Measurements from ENCODE around the gene GABRB3. TPM values are rescaled to one million over a fixed set of nuclear protein-coding genes. Genes with fewer than 3 reads are reported as not detected.

GABRB3 gene
- total RNA-seq, 2 experiments from 2014 or later: not detected

- ChIA-PET CTCF (no interaction called here), POLR2A (no interaction called here)
Observed at GRCh38 chr15:26635614-26636013, 137.3 kb downstream of the GABRB3 start.

GRCh38 chr15:26635105-26635504, 137.8 kb downstream of the GABRB3 start:
- ChIA-PET POLR2A (no interaction called here), CTCF (no interaction called here)

- POLR2A ChIA-PET: no interaction called here
- CTCF ChIA-PET: no interaction called here
Observed at GRCh38 chr15:26634319-26634718, 138.5 kb downstream of the GABRB3 start.

- ChIA-PET POLR2A (no interaction called here), CTCF (no interaction called here)
Observed at GRCh38 chr15:26632500-26632899, 140.4 kb downstream of the GABRB3 start.

- CTCF ChIA-PET: no interaction called here
- POLR2A ChIA-PET: no interaction called here
Observed at GRCh38 chr15:26631894-26632293, 141.0 kb downstream of the GABRB3 start.

- ChIA-PET POLR2A (no interaction called here), CTCF (no interaction called here)
Observed at GRCh38 chr15:26630857-26631256, 142.0 kb downstream of the GABRB3 start.

- ChIA-PET CTCF (no interaction called here), POLR2A (no interaction called here)
Observed at GRCh38 chr15:26628879-26629529, 143.9 kb downstream of the GABRB3 start.

GRCh38 chr15:26628071-26628470, 144.8 kb downstream of the GABRB3 start:
- POLR2A ChIA-PET: no interaction called here
- CTCF ChIA-PET: no interaction called here

- ChIA-PET CTCF (no interaction called here), POLR2A (no interaction called here)
Observed at GRCh38 chr15:26624128-26624527, 148.7 kb downstream of the GABRB3 start.

GRCh38 chr15:26623071-26623470, 149.8 kb downstream of the GABRB3 start:
- ChIA-PET POLR2A (no interaction called here), CTCF (no interaction called here)

- ChIA-PET CTCF (no interaction called here), POLR2A (no interaction called here)
Observed at GRCh38 chr15:26621816-26622215, 151.1 kb downstream of the GABRB3 start.

GRCh38 chr15:26620528-26621458, 152.1 kb downstream of the GABRB3 start:
- POLR2A ChIA-PET: no interaction called here
- CTCF ChIA-PET: no interaction called here

- POLR2A ChIA-PET: no interaction called here
- CTCF ChIA-PET: no interaction called here
Observed at GRCh38 chr15:26615927-26616302, 157.0 kb downstream of the GABRB3 start.

- ChIA-PET CTCF (no interaction called here), POLR2A (no interaction called here)
Observed at GRCh38 chr15:26615188-26615926, 157.5 kb downstream of the GABRB3 start.

GRCh38 chr15:26614734-26615133, 158.1 kb downstream of the GABRB3 start:
- POLR2A ChIA-PET: no interaction called here

GRCh38 chr15:26598704-26599103, 174.2 kb downstream of the GABRB3 start:
- ChIA-PET POLR2A (no interaction called here), CTCF (no interaction called here)

More at GRCh38 chr15:26614734-26615133, 158.1 kb downstream of the GABRB3 start:
- CTCF ChIA-PET: no interaction called here

- CTCF ChIA-PET: no interaction called here
Observed at GRCh38 chr15:26595611-26596010, 177.3 kb downstream of the GABRB3 start.

GRCh38 chr15:26590676-26591075, 182.2 kb downstream of the GABRB3 start:
- ChIA-PET CTCF (no interaction called here), POLR2A (no interaction called here)

More at GRCh38 chr15:26595611-26596010, 177.3 kb downstream of the GABRB3 start:
- POLR2A ChIA-PET: no interaction called here

GRCh38 chr15:26582840-26583239, 190.0 kb downstream of the GABRB3 start:
- CTCF ChIA-PET: no interaction called here
- POLR2A ChIA-PET: no interaction called here

- ChIA-PET POLR2A (no interaction called here), CTCF (no interaction called here)
Observed at GRCh38 chr15:26580943-26581342, 191.9 kb downstream of the GABRB3 start.

Measured in activated CD8-positive, alpha-beta memory T cell treated with anti-CD3 and anti-CD28 coated beads for 36 hours (primary cell).